ENCODE results near the gene TCF4.
A peak's percentile ranks its signal among the peaks of the same experiment; 100 is the strongest.

TCF4 gene

GRCh38 chr18:55264108-55264507 lies 323.9 kb downstream of the TCF4 start:
- FAIRE-seq (no peak), DNase-seq (ENCODE audit: insufficient read length, low spot score) (no peak)

GRCh38 chr18:55262021-55262560 lies 325.9 kb downstream of the TCF4 start:
- DNase-seq (ENCODE audit: insufficient read length, low spot score) (no peak), FAIRE-seq (no peak)
- TF ChIP-seq SPI1 (IDR thresholded peaks at IDR 0.05; ENCODE audit: low read depth, low read length), result no peak
- no peak for TF ChIP-seq PAX5 (IDR thresholded peaks at IDR 0.05; ENCODE audit: insufficient read depth, low read length, severe bottlenecking)
- no peak for TF ChIP-seq POU2F2 (IDR thresholded peaks at IDR 0.05; ENCODE audit: low read depth, low read length)
- TF ChIP-seq TAF1 (IDR thresholded peaks at IDR 0.05; ENCODE audit: low read depth, low read length), result no peak
- no peak for TF ChIP-seq POLR2AphosphoS5 (IDR thresholded peaks at IDR 0.05; ENCODE audit: low read depth, low read length)
- no peak for TF ChIP-seq POLR2A (IDR thresholded peaks at IDR 0.05; ENCODE audit: low read depth, low read length)

More at GRCh38 chr18:55264108-55264507, 323.9 kb downstream of the TCF4 start:
- no peak for TF ChIP-seq SPI1 (IDR thresholded peaks at IDR 0.05; ENCODE audit: low read depth, low read length)
- no peak for TF ChIP-seq POLR2AphosphoS5 (IDR thresholded peaks at IDR 0.05; ENCODE audit: low read depth, low read length)
- no peak for TF ChIP-seq TAF1 (IDR thresholded peaks at IDR 0.05; ENCODE audit: low read depth, low read length)
- TF ChIP-seq PAX5 (IDR thresholded peaks at IDR 0.05; ENCODE audit: insufficient read depth, low read length, severe bottlenecking), result no peak
- TF ChIP-seq POLR2A (IDR thresholded peaks at IDR 0.05; ENCODE audit: low read depth, low read length), result no peak
- no peak for TF ChIP-seq POU2F2 (IDR thresholded peaks at IDR 0.05; ENCODE audit: low read depth, low read length)

GRCh38 chr18:55261253-55261652 lies 326.7 kb downstream of the TCF4 start:
- TF ChIP-seq POLR2AphosphoS5 (IDR thresholded peaks at IDR 0.05; ENCODE audit: low read depth, low read length) (no peak), POLR2A (IDR thresholded peaks at IDR 0.05; ENCODE audit: low read depth, low read length) (no peak), TAF1 (IDR thresholded peaks at IDR 0.05; ENCODE audit: low read depth, low read length) (no peak), POU2F2 (IDR thresholded peaks at IDR 0.05; ENCODE audit: low read depth, low read length) (no peak), PAX5 (IDR thresholded peaks at IDR 0.05; ENCODE audit: insufficient read depth, low read length, severe bottlenecking) (no peak), SPI1 (IDR thresholded peaks at IDR 0.05; ENCODE audit: low read depth, low read length) (no peak)
- DNase-seq (ENCODE audit: insufficient read length, low spot score) (no peak), FAIRE-seq (no peak)

GRCh38 chr18:55258088-55258487 lies 329.9 kb downstream of the TCF4 start:
- FAIRE-seq, result no peak
- TF ChIP-seq POLR2A (IDR thresholded peaks at IDR 0.05; ENCODE audit: low read depth, low read length) (no peak), POU2F2 (IDR thresholded peaks at IDR 0.05; ENCODE audit: low read depth, low read length) (no peak), PAX5 (IDR thresholded peaks at IDR 0.05; ENCODE audit: insufficient read depth, low read length, severe bottlenecking) (no peak)
- no peak for DNase-seq (ENCODE audit: insufficient read length, low spot score)

GRCh38 chr18:55256929-55257289 lies 331.1 kb downstream of the TCF4 start:
- DNase-seq (ENCODE audit: insufficient read length, low spot score), result no peak
- TF ChIP-seq POU2F2 (IDR thresholded peaks at IDR 0.05; ENCODE audit: low read depth, low read length) (no peak), POLR2A (IDR thresholded peaks at IDR 0.05; ENCODE audit: low read depth, low read length) (no peak), SPI1 (IDR thresholded peaks at IDR 0.05; ENCODE audit: low read depth, low read length) (no peak), TAF1 (IDR thresholded peaks at IDR 0.05; ENCODE audit: low read depth, low read length) (no peak), PAX5 (IDR thresholded peaks at IDR 0.05; ENCODE audit: insufficient read depth, low read length, severe bottlenecking) (no peak), POLR2AphosphoS5 (IDR thresholded peaks at IDR 0.05; ENCODE audit: low read depth, low read length) (no peak)
- FAIRE-seq, result no peak

- DNase-seq (ENCODE audit: insufficient read length, low spot score) (no peak), FAIRE-seq (no peak)
- TF ChIP-seq TAF1 (IDR thresholded peaks at IDR 0.05; ENCODE audit: low read depth, low read length) (no peak), SPI1 (IDR thresholded peaks at IDR 0.05; ENCODE audit: low read depth, low read length) (no peak), POLR2AphosphoS5 (IDR thresholded peaks at IDR 0.05; ENCODE audit: low read depth, low read length) (no peak), PAX5 (IDR thresholded peaks at IDR 0.05; ENCODE audit: insufficient read depth, low read length, severe bottlenecking) (no peak), POU2F2 (IDR thresholded peaks at IDR 0.05; ENCODE audit: low read depth, low read length) (no peak), POLR2A (IDR thresholded peaks at IDR 0.05; ENCODE audit: low read depth, low read length) (no peak)
Measured at GRCh38 chr18:55256226-55256928, 331.6 kb downstream of the TCF4 start.

- DNase-seq (ENCODE audit: insufficient read length, low spot score) (no peak), FAIRE-seq (peak; percentile 35)
- no peak for TF ChIP-seq SPI1 (IDR thresholded peaks at IDR 0.05; ENCODE audit: low read depth, low read length)
- TF ChIP-seq TAF1 (IDR thresholded peaks at IDR 0.05; ENCODE audit: low read depth, low read length), result no peak
- TF ChIP-seq POLR2A (IDR thresholded peaks at IDR 0.05; ENCODE audit: low read depth, low read length), result no peak
- no peak for TF ChIP-seq POLR2AphosphoS5 (IDR thresholded peaks at IDR 0.05; ENCODE audit: low read depth, low read length)
Measured at GRCh38 chr18:55253814-55254213, 334.2 kb downstream of the TCF4 start.

- DNase-seq (ENCODE audit: insufficient read length, low spot score) (no peak), FAIRE-seq (no peak)
- no peak for TF ChIP-seq PAX5 (IDR thresholded peaks at IDR 0.05; ENCODE audit: insufficient read depth, low read length, severe bottlenecking)
- TF ChIP-seq POLR2A (IDR thresholded peaks at IDR 0.05; ENCODE audit: low read depth, low read length), result no peak
- no peak for TF ChIP-seq TAF1 (IDR thresholded peaks at IDR 0.05; ENCODE audit: low read depth, low read length)
- no peak for TF ChIP-seq POLR2AphosphoS5 (IDR thresholded peaks at IDR 0.05; ENCODE audit: low read depth, low read length)
Measured at GRCh38 chr18:55252901-55253300, 335.1 kb downstream of the TCF4 start.

- DNase-seq (ENCODE audit: insufficient read length, low spot score) (no peak), FAIRE-seq (peak; percentile 31)
- TF ChIP-seq POU2F2 (IDR thresholded peaks at IDR 0.05; ENCODE audit: low read depth, low read length) (no peak), SPI1 (IDR thresholded peaks at IDR 0.05; ENCODE audit: low read depth, low read length) (no peak), POLR2A (IDR thresholded peaks at IDR 0.05; ENCODE audit: low read depth, low read length) (no peak), POLR2AphosphoS5 (IDR thresholded peaks at IDR 0.05; ENCODE audit: low read depth, low read length) (no peak), TAF1 (IDR thresholded peaks at IDR 0.05; ENCODE audit: low read depth, low read length) (no peak), PAX5 (IDR thresholded peaks at IDR 0.05; ENCODE audit: insufficient read depth, low read length, severe bottlenecking) (no peak)
Measured at GRCh38 chr18:55252053-55252675, 335.8 kb downstream of the TCF4 start.
